Cerebellar cortex (tissue), 1 donor: Measurements from ENCODE around the gene KIAA1217.
A peak's percentile ranks its signal among the peaks of the same experiment; 100 is the strongest.

Experiments
- DNase-seq: peaks from one replicate; pipeline ENCODE4 v3.0.0-alpha.2; 2015; ENCODE audit warnings: low spot score

Gene KIAA1217

GRCh38 chr10:24371396-24371795, 162.5 kb downstream of the KIAA1217 start:
- DNase-seq, result no peak

GRCh38 chr10:24374134-24374915, 165.4 kb downstream of the KIAA1217 start:
- no peak for DNase-seq

DNA sequence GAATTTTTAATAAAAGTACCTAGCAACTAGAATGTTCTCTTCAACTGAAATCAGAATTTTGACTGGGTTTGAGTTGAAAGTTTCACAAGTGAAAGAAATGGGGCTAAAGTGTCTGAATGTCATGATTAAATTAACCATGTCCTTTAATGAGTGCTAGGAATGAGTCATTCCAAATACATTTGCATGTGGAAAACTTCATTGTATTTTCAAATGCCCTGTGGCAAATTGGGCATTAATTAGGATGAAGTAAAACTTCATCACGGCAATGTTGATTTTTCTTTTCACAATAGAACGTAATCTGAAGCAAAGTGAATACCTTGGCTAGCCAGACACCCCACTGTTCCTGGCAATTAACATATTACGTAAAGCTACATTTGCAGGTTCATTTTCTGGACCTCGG, 166.6 kb downstream of the KIAA1217 start:
- no peak for DNase-seq

DNA sequence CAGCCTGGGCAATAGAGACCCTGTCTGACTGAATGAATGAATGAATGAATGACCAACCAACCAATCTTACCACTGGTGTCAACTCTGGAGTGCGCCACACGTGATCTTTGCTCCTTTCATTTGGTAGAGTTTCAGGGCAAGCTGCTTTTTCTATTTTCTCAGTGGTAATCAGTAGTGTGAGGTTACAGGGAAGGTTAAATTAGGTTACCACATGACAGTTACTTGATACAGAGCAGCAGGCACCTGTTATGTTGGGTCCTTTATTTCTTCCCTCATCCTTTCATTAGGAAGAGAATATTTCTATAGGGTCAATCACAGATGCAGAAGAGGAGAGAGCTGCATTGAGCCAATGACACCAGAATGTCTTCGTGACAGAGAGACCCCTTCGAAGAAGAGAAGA, 167.8 kb downstream of the KIAA1217 start:
- DNase-seq, result no peak

GRCh38 chr10:24378126-24378920, 169.4 kb downstream of the KIAA1217 start:
- no peak for DNase-seq

DNA sequence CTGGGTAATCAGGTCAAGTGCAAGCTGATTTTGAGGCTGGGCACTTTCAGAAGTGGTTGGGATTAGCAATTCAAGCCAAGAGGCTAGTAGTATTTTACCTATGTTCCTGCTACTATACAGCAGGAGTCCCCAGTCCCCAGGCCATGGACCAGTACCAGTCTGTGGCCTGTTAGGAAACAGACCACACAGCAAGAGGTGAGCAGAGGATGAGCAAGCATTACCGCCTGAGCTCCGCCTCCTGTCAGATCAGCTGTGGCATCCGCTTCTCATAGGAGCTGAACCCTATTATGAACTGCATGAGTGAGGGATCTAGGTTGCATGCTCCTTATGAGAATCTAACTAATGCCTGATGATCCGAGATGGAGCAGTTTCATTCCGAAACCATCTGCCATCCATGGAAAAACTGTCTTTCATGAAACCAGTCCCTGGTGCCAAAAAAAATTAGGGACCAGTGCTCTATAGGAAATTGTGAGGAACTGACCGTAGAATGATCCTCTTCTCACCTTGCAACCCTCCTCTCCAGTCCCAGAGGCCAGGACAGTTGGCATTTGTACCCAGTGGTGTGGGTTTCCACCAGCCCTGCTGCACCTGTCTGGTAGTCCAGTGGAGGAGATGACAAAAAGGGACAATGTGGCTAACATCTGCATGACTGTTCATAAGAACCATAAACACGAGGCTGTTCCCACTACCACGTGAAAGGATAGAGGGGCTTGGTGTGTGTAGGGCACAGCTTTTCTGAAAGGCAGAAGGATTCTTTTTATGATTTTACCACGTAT, 172.5 kb downstream of the KIAA1217 start:
- no peak for DNase-seq

DNA sequence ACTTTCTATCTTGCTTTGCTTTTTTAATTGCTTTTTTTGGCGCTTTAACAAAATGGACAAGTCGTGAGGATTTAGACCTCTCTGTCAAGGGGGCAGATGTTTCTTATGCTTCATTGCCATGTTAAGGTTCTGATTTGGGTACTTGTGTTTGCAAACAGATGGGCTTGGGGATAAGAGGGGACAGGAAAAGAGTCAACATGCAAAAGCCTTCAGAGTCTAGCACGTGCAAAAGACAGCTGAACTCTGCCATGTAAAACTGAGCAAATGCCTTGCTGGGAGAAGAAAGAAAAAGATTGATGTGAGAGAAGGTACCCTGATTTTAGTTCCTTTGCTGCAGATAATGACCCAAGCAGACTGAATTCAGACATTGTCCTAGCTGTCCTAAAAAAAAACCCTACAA, 173.1 kb downstream of the KIAA1217 start:
- DNase-seq, result no peak

GRCh38 chr10:24382596-24382978, 173.6 kb downstream of the KIAA1217 start:
- DNase-seq, result no peak

- no peak for DNase-seq
These were observed 174.2 kb downstream of the KIAA1217 start for GRCh38 chr10:24382979-24383663.

- peak; percentile 24 for DNase-seq
These were observed 174.8 kb downstream of the KIAA1217 start for GRCh38 chr10:24383681-24384106.

DNA sequence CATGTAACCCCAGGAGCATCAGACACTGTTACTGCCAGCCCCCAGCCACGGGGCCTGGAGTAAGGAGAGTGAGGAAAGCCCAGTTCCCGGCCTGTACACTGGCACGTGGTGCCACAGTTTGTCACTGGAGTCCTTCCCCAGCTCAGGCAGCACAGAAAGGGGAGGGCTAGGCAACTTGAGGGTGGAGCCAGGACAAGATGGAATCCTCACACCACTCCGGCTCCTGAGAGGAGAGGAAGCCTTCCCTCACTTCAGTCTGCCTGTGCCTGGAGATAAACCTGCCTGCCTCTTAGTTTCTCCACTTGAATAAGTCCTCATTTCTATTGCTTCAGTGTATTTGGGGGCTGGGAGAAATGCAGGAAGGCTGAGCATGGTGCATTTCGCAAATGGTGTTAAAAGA, 176.0 kb downstream of the KIAA1217 start:
- no peak for DNase-seq

GRCh38 chr10:24385776-24386175, 176.8 kb downstream of the KIAA1217 start:
- no peak for DNase-seq

DNA sequence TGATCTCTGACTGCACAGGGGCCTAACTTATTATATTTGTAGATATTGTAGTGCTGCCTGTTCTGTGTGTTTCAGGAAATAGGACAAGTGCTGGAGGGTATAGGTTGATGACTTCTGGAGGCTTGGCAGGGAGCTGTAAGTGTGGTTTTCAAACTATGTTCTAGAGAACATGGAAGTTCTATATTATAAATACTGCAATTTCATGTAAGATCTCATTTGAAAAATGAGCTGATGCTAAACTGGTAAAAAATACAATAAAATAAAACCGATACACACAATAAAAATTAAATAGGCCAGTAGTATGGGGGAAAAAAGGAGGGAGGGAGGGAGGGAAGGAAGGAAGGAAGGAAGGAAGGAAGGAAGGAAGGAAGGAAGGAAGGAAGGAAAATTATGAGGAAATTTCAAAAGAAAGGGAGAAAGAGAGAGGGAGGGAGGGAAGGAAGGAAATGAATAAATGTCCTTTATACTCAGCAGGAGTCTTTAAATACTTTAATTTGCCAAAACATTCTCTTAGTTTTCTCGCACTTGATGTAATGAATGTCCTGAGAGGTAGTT, 181.3 kb downstream of the KIAA1217 start:
- no peak for DNase-seq

DNA sequence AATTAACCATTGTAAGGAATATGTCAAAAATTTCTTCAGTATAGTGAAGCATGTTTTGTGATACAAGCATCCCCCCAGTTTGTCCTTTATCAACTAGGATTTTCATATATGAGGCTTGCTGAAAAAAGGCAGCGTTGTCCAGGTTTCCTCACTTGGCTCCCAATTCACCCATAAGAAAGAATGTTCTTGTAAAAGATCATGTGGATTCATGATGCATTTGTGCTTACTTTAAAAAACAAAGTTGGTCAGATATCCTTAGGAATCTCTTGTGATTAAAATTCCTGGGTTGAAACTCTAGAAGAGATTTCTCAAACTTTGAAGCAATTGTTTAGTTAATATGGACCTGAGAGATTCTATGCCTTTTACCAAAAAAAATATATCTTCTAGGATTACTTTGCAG, 181.8 kb downstream of the KIAA1217 start:
- no peak for DNase-seq

DNA sequence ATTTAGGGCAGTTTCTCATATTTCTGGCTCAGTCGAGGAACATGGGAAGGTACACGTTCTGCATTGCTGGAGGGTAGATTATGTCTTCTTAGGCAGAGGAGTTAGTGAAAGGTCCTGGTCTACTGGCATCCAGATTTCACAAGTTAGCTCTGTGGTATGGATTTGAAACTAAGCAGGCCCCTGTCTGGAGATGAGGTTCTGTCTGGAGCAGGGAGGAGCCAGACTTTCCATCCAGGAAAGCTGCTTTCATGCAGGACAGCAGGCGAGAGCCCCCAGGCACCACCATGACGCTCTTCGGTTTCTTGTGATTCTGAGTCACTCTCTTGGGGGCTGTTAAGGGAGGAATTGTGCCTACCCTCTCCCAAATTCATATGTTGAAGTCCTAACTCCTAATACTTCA, 184.3 kb downstream of the KIAA1217 start:
- no peak for DNase-seq

DNA sequence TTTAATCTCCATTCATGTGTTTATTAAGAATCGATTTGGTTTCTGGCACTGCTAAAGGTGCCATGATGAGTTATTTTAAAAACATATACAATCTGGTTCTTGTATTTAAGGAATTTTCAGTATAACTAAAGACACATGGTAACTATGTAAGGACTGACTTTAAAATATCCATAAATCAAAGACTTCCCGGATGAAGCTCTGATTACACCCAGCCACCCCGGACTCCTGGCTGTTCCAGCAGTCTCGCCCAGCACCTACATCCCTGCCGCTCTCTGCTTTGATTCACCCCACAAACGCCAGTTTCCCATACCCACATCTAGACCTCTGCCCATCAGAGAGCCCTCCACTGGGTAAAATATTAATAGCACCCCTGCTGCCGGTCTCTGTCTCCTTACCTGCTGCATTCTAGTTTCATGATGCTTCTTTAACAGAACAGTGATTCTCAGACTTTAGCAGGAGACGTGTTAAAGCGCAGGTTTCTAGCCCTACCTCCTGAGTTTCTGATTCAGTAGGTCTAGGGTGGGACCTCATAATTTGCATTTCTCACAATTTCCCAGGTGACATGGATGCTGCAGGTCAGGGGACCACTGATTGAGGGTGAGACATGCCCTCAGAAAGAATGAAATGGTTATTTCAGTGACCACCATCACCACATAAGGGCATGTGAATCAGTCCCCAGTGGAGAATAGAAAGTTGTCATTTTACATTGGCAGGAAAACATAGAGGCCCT, 185.7 kb downstream of the KIAA1217 start:
- no peak for DNase-seq

- DNase-seq, result no peak
These were observed 187.5 kb downstream of the KIAA1217 start for GRCh38 chr10:24396396-24396795.

- no peak for DNase-seq
These were observed 188.7 kb downstream of the KIAA1217 start for GRCh38 chr10:24397662-24398061.

- no peak for DNase-seq
These were observed 195.6 kb downstream of the KIAA1217 start for GRCh38 chr10:24404567-24404966.

GRCh38 chr10:24405635-24406034, 196.7 kb downstream of the KIAA1217 start:
- no peak for DNase-seq
